Measurements from ENCODE around the gene CDH18.

CDH18 gene

GRCh38 chr5:19739671-19740070, 248.3 kb downstream of the CDH18 start:
- no peak for DNase-seq (ENCODE audit: low read depth in 1 of 2, low spot score in 1 of 2)

GRCh38 chr5:19734776-19735175, 253.2 kb downstream of the CDH18 start:
- DNase-seq (ENCODE audit: low read depth in 1 of 2, low spot score in 1 of 2): no peak

- no peak for DNase-seq (ENCODE audit: low read depth in 1 of 2, low spot score in 1 of 2)
Observed at GRCh38 chr5:19733612-19734495, 254.1 kb downstream of the CDH18 start.

- no peak for DNase-seq (ENCODE audit: low read depth in 1 of 2, low spot score in 1 of 2)
Observed at GRCh38 chr5:19728571-19728970, 259.4 kb downstream of the CDH18 start.

- no peak for DNase-seq (ENCODE audit: low read depth in 1 of 2, low spot score in 1 of 2)
Observed at GRCh38 chr5:19719109-19719508, 268.9 kb downstream of the CDH18 start.

GRCh38 chr5:19713740-19714139, 274.3 kb downstream of the CDH18 start:
- DNase-seq (ENCODE audit: low read depth in 1 of 2, low spot score in 1 of 2): no peak

- no peak for DNase-seq (ENCODE audit: low read depth in 1 of 2, low spot score in 1 of 2)
Observed at GRCh38 chr5:19709403-19709802, 278.6 kb downstream of the CDH18 start.

- no peak for DNase-seq (ENCODE audit: low read depth in 1 of 2, low spot score in 1 of 2)
Observed at GRCh38 chr5:19706776-19707175, 281.2 kb downstream of the CDH18 start.

- no peak for DNase-seq (ENCODE audit: low read depth in 1 of 2, low spot score in 1 of 2)
Observed at GRCh38 chr5:19701731-19702130, 286.3 kb downstream of the CDH18 start.

GRCh38 chr5:19694949-19695611, 292.9 kb downstream of the CDH18 start:
- DNase-seq (ENCODE audit: low read depth in 1 of 2, low spot score in 1 of 2): no peak

GRCh38 chr5:19690978-19691377, 297.0 kb downstream of the CDH18 start:
- no peak for DNase-seq (ENCODE audit: low read depth in 1 of 2, low spot score in 1 of 2)

GRCh38 chr5:19685473-19685872, 302.5 kb downstream of the CDH18 start:
- no peak for DNase-seq (ENCODE audit: low read depth in 1 of 2, low spot score in 1 of 2)

GRCh38 chr5:19676895-19677294, 311.1 kb downstream of the CDH18 start:
- no peak for DNase-seq (ENCODE audit: low read depth in 1 of 2, low spot score in 1 of 2)

GRCh38 chr5:19660679-19661078, 327.3 kb downstream of the CDH18 start:
- DNase-seq (ENCODE audit: low read depth in 1 of 2, low spot score in 1 of 2): no peak

GRCh38 chr5:19655627-19656026, 332.4 kb downstream of the CDH18 start:
- no peak for DNase-seq (ENCODE audit: low read depth in 1 of 2, low spot score in 1 of 2)

- no peak for DNase-seq (ENCODE audit: low read depth in 1 of 2, low spot score in 1 of 2)
Observed at GRCh38 chr5:19638461-19638860, 349.5 kb downstream of the CDH18 start.

- DNase-seq (ENCODE audit: low read depth in 1 of 2, low spot score in 1 of 2): no peak
Observed at GRCh38 chr5:19630876-19631275, 357.1 kb downstream of the CDH18 start.

- DNase-seq (ENCODE audit: low read depth in 1 of 2, low spot score in 1 of 2): no peak
Observed at GRCh38 chr5:19626211-19626610, 361.8 kb downstream of the CDH18 start.

GRCh38 chr5:19625562-19625961, 362.4 kb downstream of the CDH18 start:
- DNase-seq (ENCODE audit: low read depth in 1 of 2, low spot score in 1 of 2): no peak

GRCh38 chr5:19619571-19619970, 368.4 kb downstream of the CDH18 start:
- no peak for DNase-seq (ENCODE audit: low read depth in 1 of 2, low spot score in 1 of 2)

GRCh38 chr5:19616701-19617215, 371.2 kb downstream of the CDH18 start:
- no peak for DNase-seq (ENCODE audit: low read depth in 1 of 2, low spot score in 1 of 2)

GRCh38 chr5:19615661-19616060, 372.3 kb downstream of the CDH18 start:
- no peak for DNase-seq (ENCODE audit: low read depth in 1 of 2, low spot score in 1 of 2)
